Stimulated activated CD4-positive, alpha-beta T cell treated with anti-CD3 and anti-CD28 coated beads, Interleukin-15, amount 100 ng/mL, for 24 hours (primary cell): ENCODE results near the gene SRGAP1.
A peak's percentile ranks its signal among the peaks of the same experiment; 100 is the strongest.

ENCODE experiments used
- DNase-seq: peaks from one replicate; pipeline ENCODE4 v3.0.0-alpha.2; 2020

SRGAP1 gene

GRCh38 chr12:63844391-63845341 lies at the start of gene SRGAP1:
Gene SRGAP1, plus strand, starts transcription at chr12:63844700. Its CDS starts 117 bp downstream, at chr12:63844817.
- DNase-seq, result peak; percentile 7

DNA sequence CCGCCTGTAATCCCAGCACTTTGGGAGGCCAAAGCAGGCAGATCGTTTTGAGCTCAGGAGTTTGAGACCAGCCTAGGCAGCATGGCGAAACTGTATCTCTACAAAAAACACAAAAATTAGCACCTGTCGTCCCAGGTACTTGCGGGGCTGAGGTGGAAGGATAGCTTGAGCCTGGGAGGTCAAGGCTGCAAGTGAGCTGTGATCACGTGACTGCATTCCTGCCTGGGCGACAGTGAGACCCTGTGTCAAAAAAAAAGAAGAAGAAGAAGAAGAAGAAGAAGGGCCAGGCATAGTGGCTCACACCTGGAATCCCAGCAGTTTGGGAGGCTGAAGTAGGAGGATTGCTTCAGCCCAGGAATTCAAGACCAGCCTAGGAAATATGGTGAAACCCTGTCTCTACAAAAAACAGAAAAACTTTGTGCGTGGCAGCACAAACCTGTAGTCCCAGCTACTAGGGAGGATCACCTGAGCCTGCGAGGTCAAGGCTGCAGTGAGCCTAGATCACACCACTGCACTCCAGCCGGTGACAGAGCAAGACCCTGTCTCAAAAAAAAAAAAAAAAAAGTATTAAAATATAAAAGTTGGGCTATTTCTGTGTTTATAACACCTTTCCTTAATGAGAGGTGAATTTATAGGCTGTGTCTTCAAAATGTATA lies 49.3 kb upstream of the SRGAP1 start:
- no peak for DNase-seq

DNA sequence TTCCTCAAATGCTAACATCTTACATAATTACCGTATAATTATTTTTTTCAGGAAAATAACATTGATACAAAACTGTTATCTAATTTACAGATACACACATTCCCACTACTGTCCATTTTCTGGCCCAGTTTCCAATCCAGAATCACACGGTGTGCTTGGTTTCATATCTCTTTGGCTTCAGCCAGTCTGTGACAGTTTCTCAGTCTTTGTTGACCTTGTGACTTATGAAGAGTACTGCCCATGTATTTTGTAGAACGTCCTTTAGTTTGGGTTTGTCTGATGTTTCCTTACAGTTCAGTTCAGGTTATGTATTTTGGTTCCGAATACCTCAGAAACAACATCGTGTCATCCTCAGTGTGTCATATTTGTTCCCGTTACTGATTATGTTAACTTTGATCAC lies 48.6 kb upstream of the SRGAP1 start:
- no peak for DNase-seq

GRCh38 chr12:63802012-63802608 lies 42.4 kb upstream of the SRGAP1 start:
- DNase-seq, result no peak

DNA sequence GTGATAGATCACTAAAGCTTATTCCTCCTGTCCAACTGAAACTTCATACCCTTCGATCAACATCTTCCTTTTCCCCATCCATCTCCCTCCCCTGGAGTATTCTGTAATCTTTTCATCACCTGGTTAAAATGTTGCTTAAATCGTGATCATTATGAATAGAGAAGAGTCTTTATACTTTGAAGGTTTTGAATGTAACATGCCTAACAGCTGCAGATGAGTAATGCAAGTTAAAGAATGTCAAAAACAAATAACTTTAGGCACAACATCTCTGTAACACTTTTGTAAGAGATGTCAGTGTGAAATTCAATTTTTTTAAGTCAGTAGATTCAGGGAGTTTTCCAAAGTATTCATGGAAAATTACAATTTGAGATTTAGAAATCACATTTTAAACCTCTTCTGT lies 39.8 kb upstream of the SRGAP1 start:
- DNase-seq, result no peak

GRCh38 chr12:63805704-63806672 lies 38.5 kb upstream of the SRGAP1 start:
- no peak for DNase-seq

DNA sequence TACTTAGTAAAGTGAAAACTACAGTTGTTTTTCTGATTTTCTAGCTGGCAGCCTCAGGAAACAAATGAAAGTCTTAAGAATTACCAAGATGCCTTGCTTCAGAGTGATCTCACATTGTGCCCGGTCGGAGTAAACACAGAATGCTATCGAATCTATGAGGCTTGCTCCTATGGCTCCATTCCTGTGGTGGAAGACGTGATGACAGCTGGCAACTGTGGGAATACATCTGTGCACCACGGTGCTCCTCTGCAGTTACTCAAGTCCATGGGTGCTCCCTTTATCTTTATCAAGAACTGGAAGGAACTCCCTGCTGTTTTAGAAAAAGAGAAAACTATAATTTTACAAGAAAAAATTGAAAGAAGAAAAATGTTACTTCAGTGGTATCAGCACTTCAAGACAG lies 35.9 kb upstream of the SRGAP1 start:
- no peak for DNase-seq

DNA sequence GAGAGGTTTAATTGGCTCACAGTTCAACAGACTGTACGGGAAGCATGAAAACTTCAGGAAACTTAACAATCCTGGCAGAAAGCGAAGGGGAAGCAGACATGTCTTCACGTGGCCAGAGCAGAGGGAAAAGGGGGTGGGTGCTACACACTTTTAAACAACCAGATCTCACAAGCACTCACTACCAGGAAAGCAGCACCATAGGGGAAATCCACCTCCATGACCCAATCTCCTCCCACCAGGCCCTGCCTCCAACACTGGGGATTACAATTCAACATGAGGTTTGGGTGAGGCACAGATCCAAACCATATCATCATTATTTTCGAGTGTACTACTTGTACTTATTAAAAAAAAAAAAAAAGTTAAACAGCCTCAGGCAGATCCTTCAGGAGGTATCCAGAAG lies 34.9 kb upstream of the SRGAP1 start:
- no peak for DNase-seq

- no peak for DNase-seq
Measured at GRCh38 chr12:63811334-63811733, 33.2 kb upstream of the SRGAP1 start.

DNA sequence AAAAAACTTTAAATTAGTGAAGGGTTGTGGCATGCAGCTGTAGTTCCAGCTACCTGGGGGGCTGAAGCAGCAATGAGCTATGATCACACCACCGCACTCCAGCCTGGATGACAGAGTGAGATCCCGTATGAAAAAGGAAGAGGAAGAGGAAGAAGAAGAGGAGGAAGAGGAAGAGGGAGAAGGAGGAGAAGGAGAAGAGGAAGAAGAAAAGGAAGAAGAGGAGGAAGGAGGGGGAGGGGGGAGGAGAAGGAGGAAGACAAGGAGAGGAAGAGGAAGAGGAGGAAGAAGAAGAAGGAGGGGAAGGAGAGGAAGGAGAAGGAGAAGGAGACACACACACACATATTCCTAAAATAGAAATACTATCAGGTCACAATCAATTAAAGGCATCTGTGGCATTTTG lies 32.7 kb upstream of the SRGAP1 start:
- DNase-seq, result no peak

- DNase-seq, result no peak
Measured at GRCh38 chr12:63814146-63814772, 30.2 kb upstream of the SRGAP1 start.

GRCh38 chr12:63815482-63815852 lies 29.0 kb upstream of the SRGAP1 start:
- DNase-seq, result no peak

DNA sequence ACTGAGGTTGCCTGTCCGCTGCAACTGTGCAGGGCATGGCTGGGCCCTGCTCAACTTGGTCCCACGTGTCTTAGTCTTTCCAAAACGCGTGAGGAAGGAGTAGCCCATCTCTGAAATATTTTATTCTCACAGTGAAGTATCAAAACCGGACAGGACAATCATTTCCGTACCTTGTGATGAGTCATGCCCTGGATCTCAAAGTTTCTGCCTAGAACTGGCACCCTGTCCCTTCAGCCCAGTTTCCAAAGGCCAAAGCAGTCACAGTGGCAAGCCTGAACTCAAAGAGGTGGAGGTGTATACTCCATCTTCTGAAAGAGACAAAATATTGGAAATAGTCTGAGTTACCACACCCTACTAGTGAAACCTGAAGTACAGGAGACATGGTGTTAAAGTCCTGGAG lies 28.5 kb upstream of the SRGAP1 start:
- DNase-seq, result no peak

DNA sequence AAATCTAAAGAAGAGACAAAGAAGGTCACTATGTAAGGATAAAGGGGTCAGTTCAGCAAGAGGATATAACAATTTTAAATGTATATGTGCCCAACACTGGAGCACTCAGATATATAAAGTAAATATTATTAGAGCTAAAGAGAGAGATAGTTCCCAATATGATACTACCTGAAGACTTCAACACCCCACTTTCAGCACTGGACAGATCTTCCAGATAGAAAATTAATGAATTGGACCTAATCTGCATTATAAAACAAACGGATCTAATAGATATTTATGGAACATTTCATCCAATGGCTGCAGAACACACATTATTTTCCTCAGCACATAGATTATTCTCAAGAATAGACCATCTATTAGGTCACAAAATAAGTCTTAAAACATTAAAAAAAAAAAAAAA lies 24.1 kb upstream of the SRGAP1 start:
- no peak for DNase-seq

GRCh38 chr12:63821781-63822251 lies 22.7 kb upstream of the SRGAP1 start:
- peak; percentile 17 for DNase-seq

GRCh38 chr12:63822352-63822751 lies 22.1 kb upstream of the SRGAP1 start:
- no peak for DNase-seq

DNA sequence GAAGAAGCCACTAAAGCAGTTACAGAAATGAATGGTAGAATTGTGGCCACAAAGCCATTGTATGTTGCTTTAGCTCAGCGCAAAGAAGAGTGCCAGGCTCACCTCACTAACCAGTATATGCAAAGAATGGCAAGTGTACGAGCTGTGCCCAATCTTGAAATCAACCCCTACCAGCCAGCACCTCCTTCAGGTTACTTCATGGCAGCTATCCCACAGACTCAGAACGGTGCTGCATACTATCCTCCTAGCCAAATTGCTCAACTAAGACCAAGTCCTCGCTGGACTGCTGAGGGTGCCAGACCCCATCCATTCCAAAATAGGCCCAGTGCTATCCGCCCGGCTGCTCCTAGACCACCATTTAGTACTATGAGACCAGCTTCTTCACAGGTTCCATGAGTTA lies 21.5 kb upstream of the SRGAP1 start:
- no peak for DNase-seq

DNA sequence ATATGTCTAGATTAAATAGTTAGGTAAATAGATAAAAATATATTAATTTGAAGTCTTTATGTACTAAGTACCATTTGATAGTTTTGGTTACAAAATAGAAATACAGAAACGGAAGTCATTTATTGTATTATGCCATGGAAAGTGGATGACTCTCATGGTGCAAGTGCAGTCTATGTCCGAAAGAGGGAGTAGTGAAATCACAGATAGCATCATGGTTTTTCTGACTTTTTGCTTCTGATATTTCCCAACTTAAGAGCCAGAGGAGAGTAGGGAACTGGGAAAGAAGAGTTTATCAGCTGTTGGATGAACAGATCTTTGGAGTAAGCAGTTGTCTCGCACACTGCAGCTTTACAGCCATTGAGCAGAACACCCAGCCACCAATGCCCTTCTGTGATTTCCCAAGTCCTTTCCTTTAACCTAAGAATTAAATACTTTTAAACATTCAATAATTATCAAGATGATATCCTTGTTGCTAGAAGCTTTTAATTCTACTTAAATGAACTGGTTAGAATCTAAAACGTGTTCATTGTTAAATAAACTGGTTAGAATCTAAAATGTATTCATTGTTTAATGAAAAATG lies 18.4 kb upstream of the SRGAP1 start:
- no peak for DNase-seq

DNA sequence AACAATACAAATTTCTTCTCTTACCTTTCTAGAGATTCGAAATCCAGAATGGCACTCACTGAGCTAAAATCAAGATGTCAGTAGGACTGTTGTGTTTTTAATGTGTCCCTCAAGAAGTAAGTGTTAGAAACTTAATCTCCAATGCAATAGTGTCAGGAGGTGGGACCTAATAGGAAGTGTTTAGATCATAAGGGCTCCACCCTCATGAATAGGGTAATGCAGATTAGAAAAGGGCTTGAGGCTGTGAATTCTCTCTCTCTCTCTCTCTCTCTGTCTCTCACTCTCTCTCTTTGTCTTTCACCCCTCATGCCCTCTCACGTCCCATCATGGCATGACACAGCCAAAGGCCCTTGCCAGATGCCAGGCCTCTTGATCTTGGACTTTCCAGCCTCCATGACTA lies 15.6 kb upstream of the SRGAP1 start:
- DNase-seq, result no peak

GRCh38 chr12:63836046-63836445 lies 8.5 kb upstream of the SRGAP1 start:
- DNase-seq, result no peak

DNA sequence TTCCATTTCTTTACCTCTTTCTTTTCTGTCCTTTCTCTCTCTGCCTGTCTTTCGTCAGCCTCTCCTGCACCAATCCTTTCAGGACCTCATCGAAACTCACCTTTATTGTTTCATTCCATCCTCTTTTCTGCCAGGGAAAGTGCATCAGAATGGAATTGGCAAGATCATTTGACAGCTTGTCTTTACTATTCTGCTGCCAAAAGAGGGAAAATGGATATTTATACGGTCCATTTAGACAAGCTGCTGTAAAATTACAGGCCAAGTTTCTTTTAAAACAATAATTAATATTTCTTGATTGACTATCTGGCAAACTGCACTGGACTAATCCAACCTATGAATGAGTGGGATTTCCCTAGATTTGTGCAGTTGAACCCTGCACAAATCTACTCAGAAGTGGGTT lies 7.6 kb upstream of the SRGAP1 start:
- no peak for DNase-seq

DNA sequence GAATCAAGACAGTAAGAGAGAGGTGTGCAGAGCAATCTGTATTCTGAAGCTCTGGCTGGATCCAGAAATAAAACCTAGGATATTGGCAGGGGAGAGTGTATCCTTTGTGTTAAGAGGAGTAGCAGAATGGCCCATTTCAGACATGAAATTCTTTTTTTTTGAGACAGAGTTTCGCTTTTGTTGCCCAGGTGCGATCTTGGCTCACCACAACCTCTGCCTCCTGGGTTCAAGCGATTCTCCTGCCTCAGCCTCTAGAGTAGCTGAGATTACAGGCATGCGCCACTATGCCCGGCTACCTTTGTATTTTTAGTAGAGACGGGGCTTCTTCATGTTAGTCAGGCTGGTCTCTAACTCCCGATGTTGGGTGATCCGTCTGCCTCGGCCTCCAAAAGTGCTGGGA lies 6.1 kb upstream of the SRGAP1 start:
- DNase-seq, result no peak
